ENCODE data around the gene HEXA.

Gene HEXA

DNA sequence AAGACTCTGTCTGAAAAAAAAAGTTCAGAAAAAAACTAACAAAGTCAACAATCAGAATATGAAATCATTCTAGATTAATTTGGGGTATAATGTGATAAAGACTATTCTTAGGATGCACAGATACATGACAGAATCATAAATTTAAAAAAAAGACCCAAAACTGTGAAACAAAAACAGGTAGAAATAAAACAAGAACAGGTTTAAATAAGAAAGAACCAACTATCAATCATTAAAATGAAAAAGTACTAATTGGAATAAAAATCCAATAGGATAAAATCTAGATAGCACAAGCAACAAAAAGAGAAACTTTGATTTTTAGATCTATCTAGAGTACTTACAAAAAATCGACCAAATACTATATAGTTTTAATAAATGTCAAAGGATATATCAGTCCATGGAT is 35.7 kb upstream of the HEXA start:
- TF ChIP-seq CTCF (IDR thresholded peaks at IDR 0.05; ENCODE audit: unreplicated experiment in 3 of 3) = no peak
- no peak overlapping the region for H3K27ac Mint-ChIP-seq
- H3K4me3 Mint-ChIP-seq = no peak overlapping the region
- H3K4me1 Mint-ChIP-seq = no peaks in the 10 kb centered on the region
- H3K36me3 Mint-ChIP-seq (ENCODE audit: low read depth) = no peaks in the 10 kb centered on the region
- peaks cover 46% of the 10 kb centered on the region for H3K27me3 Mint-ChIP-seq (ENCODE audit: low read depth)
- peaks cover 7% of the 10 kb centered on the region for H3K9me3 Mint-ChIP-seq

GRCh38 chr15:72411111-72411510 is 35.3 kb upstream of the HEXA start:
- Mint-ChIP-seq H3K27ac (no peak overlapping the region), H3K4me3 (no peak overlapping the region), H3K4me1 (no peaks in the 10 kb centered on the region), H3K27me3 (ENCODE audit: low read depth) (peaks cover 50% of the 10 kb centered on the region), H3K36me3 (ENCODE audit: low read depth) (no peaks in the 10 kb centered on the region), H3K9me3 (peaks cover 7% of the 10 kb centered on the region)
- TF ChIP-seq CTCF (IDR thresholded peaks at IDR 0.05; ENCODE audit: unreplicated experiment in 3 of 3) = no peak

- Mint-ChIP-seq H3K4me3 (no peak overlapping the region), H3K27me3 (ENCODE audit: low read depth) (peaks cover 83% of the 10 kb centered on the region), H3K4me1 (no peaks in the 10 kb centered on the region), H3K9me3 (peaks cover 4% of the 10 kb centered on the region), H3K36me3 (ENCODE audit: low read depth) (no peaks in the 10 kb centered on the region), H3K27ac (no peak overlapping the region)
- TF ChIP-seq CTCF (IDR thresholded peaks at IDR 0.05; ENCODE audit: unreplicated experiment in 3 of 3) = no peak
Measured at GRCh38 chr15:72406936-72407335, 31.1 kb upstream of the HEXA start.

- TF ChIP-seq CTCF (IDR thresholded peaks at IDR 0.05; ENCODE audit: unreplicated experiment in 3 of 3) = no peak
- no peaks in the 10 kb centered on the region for H3K36me3 Mint-ChIP-seq (ENCODE audit: low read depth)
- no peak overlapping the region for H3K4me3 Mint-ChIP-seq
- no peaks in the 10 kb centered on the region for H3K9me3 Mint-ChIP-seq
- H3K4me1 Mint-ChIP-seq = no peaks in the 10 kb centered on the region
- H3K27me3 Mint-ChIP-seq (ENCODE audit: low read depth) = peaks cover 73% of the 10 kb centered on the region
- no peak overlapping the region for H3K27ac Mint-ChIP-seq
Measured at GRCh38 chr15:72404841-72405240, 29.0 kb upstream of the HEXA start.

DNA sequence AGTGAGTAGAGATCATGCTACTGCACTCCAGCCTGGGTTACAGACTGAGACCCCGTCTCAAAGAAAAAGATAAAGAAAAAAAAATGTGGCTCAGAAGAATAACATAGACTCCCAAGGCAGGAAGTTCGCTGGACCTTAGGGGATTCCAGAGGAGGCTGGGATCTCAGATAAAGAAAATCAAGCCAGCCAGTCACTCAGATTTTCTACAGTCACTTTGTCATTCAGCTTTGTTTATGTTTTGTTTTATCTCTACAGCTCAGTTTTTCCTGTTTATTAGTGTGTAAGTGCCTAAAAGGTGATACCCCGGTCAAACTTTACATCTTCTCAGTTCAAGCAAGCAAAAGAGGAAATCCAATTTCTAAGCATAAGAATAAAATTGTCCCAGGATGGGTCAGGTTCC is 28.5 kb upstream of the HEXA start:
- H3K4me1 Mint-ChIP-seq = no peaks in the 10 kb centered on the region
- peaks cover 74% of the 10 kb centered on the region for H3K27me3 Mint-ChIP-seq (ENCODE audit: low read depth)
- no peak overlapping the region for H3K4me3 Mint-ChIP-seq
- no peak overlapping the region for H3K27ac Mint-ChIP-seq
- no peaks in the 10 kb centered on the region for H3K9me3 Mint-ChIP-seq
- no peaks in the 10 kb centered on the region for H3K36me3 Mint-ChIP-seq (ENCODE audit: low read depth)
- TF ChIP-seq CTCF (IDR thresholded peaks at IDR 0.05; ENCODE audit: unreplicated experiment in 3 of 3) = no peak

- no peaks in the 10 kb centered on the region for H3K4me1 Mint-ChIP-seq
- no peak overlapping the region for H3K4me3 Mint-ChIP-seq
- H3K27ac Mint-ChIP-seq = no peak overlapping the region
- no peaks in the 10 kb centered on the region for H3K9me3 Mint-ChIP-seq
- H3K36me3 Mint-ChIP-seq (ENCODE audit: low read depth) = no peaks in the 10 kb centered on the region
- no peak for TF ChIP-seq CTCF (IDR thresholded peaks at IDR 0.05; ENCODE audit: unreplicated experiment in 3 of 3)
- H3K27me3 Mint-ChIP-seq (ENCODE audit: low read depth) = peaks cover 72% of the 10 kb centered on the region
Measured at GRCh38 chr15:72402726-72403125, 26.9 kb upstream of the HEXA start.

All from nephron (organoid).